H1 (cell line): Measurements from ENCODE around the gene DLST. TPM values are rescaled to one million over a fixed set of nuclear protein-coding genes. Genes with fewer than 3 reads are reported as not detected.

ENCODE experiments used
- ASH2L ChIP-seq: fragments of 200-600, 300-600 bp; sonication (generic); IDR thresholded peaks from one replicate; pipeline ENCODE4 v1.7.1; 2017; ENCODE audit warnings: low read length
- BCL11A ChIP-seq, 2 experiments: IDR thresholded peaks; one replicate each; pipeline ENCODE4 v1.6.1; 2011; ENCODE audit warnings: low read depth in 2 of 2, low read length in 2 of 2, mild to moderate bottlenecking in 2 of 2
- EGR1 ChIP-seq: IDR thresholded peaks from 2 replicates; pipeline ENCODE4 v1.6.1; 2011; ENCODE audit warnings: low read depth, low read length, borderline replicate concordance
- JUND ChIP-seq: IDR thresholded peaks from 2 replicates; pipeline ENCODE4 v1.6.1; 2011; ENCODE audit warnings: mild to moderate bottlenecking, improper control_type of control experiment, low read length
- KDM5A ChIP-seq: fragments of 200-600 bp; IDR thresholded peaks from 2 replicates; pipeline ENCODE4 v1.7.1; 2012; ENCODE audit warnings: mild to moderate bottlenecking, low read length, inconsistent platforms, mixed read lengths
- RFX5 ChIP-seq: IDR thresholded peaks from 2 replicates; pipeline ENCODE4 v1.6.1; 2011; ENCODE audit warnings: low read depth, low read length, improper control_type of control experiment, borderline replicate concordance
- SIN3A ChIP-seq, 2 experiments: IDR thresholded peaks in 1 of 2; conservative IDR thresholded peaks in 1 of 2; 2 replicates each; pipeline ENCODE4 v1.6.1; 2011 to 2012; ENCODE audit warnings: low read length in 2 of 2, improper control_type of control experiment in 1 of 2, low read depth in 1 of 2, mild to moderate bottlenecking in 1 of 2
- SP2 ChIP-seq: IDR thresholded peaks from 2 replicates; pipeline ENCODE4 v1.6.1; 2012; ENCODE audit warnings: mild to moderate bottlenecking, low read length, inconsistent platforms
- polyA plus RNA-seq, 7 experiments: library from polyadenylated mRNA; depleted of rRNA in 3 of 7; stranded (reverse) in 5 of 7; unstranded in 2 of 7; fragments of >200 nt in 5 of 7; fragments of 200-250 nt in 2 of 7; gene quantifications; 1 replicate in 5 of 7; 2 replicates in 1 of 7; 4 replicates in 1 of 7; pipeline versions ENCODE4 v1.2.1 to v1.2.3, GENCODE V29; 2011 to 2013; ENCODE audit warnings: missing spikeins in 2 of 7, mixed read lengths in 2 of 7
- total RNA-seq: library from RNA; stranded (reverse); fragmentation: NEBNext Ultra II Directional; extraction: Animal tissue kit (Norgen Biotek cat#: 25700); gene quantifications from 2 replicates; pipeline ENCODE4 v1.2.1, GENCODE V29; 2021
- TF ChIP-seq, protein P1 (sequence below): IDR thresholded peaks from 2 replicates; pipeline ENCODE4 v1.6.1; 2012; ENCODE audit warnings: inconsistent platforms

Gene DLST
- total and polyA plus RNA-seq, 2 of the 8 experiments (the other 6 are each of a cell fraction or from before 2014, with no cell fraction given): 96.5 to 117 TPM

DNA sequence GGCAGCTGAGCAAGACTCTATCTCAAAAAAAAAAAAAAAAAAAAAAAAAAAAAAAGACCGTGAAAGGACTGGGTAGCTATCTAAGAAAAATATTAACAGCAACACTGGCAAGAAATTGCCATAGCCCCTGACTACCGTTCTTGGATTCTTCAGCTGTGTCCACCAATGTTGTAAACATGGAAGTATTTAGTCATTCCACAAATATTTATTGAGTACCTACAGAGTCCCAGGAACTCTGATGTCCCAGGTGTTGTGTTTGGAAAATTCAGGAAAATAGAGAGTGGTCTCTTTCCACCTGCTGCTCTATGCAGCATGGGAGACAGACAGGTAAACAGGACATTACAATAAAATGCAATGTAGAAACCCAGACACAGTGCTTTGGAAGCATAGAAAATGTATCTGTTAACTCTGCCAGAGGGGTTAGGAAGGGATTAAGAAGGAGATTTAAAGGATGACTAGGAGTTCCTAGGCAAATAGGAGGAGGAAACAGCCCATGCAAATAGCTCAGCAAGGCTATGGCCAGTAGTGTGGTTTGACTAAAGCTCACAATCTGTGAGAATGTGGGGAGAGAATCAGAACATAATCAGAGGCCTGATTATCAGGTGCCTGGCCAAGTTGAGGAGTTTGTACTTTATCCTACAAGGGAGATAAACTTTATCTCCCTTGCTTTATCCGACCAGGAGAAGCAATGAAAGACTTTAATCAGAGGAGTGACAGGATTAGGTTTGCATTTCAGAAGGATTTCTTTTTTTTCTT is 2.1 kb upstream of the DLST start (continued):
- TF ChIP-seq SIN3A (conservative IDR thresholded peaks at IDR 0.05 in 1 of 2, IDR thresholded peaks at IDR 0.05 in 1 of 2; ENCODE audit: low read depth in 1 of 2, low read length in 2 of 2): no peak
- no peak for TF ChIP-seq SP2
- no peak for TF ChIP-seq BCL11A (IDR thresholded peaks at IDR 0.05; ENCODE audit: low read depth in 2 of 2, low read length in 2 of 2)
- TF ChIP-seq, protein P1, sequence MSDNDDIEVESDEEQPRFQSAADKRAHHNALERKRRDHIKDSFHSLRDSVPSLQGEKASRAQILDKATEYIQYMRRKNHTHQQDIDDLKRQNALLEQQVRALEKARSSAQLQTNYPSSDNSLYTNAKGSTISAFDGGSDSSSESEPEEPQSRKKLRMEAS: no peak
- TF ChIP-seq EGR1: no peak
- no peak for TF ChIP-seq ASH2L
- TF ChIP-seq JUND: no peak
- no peak for TF ChIP-seq RFX5
- TF ChIP-seq KDM5A: no peak
